AG09309 (cell line): Measurements from ENCODE around the gene HAPLN3.

ENCODE experiments used
- DNase-seq: peaks from one replicate; pipeline ENCODE4 v3.0.0-alpha.2; 2010; ENCODE audit warnings: low read depth
- H3K4me3 ChIP-seq: 2 replicates; pipeline ENCODE4 v1.5.1; 2011; ENCODE audit warnings: mild to moderate bottlenecking, low read depth, low read length, moderate library complexity; ENCODE audit not compliant: control insufficient read depth
- CTCF ChIP-seq: IDR thresholded peaks from 2 replicates; pipeline ENCODE4 v1.5.1; 2011; ENCODE audit warnings: mild to moderate bottlenecking, low read depth, low read length, inconsistent platforms; ENCODE audit not compliant: insufficient read depth, control insufficient read depth; ENCODE audit errors: missing control alignments

The HAPLN3 gene

GRCh38 chr15:88852476-88852875, 42.9 kb downstream of the HAPLN3 start:
- no peak for TF ChIP-seq CTCF
- no peak overlapping the region for H3K4me3 ChIP-seq
- no peak for DNase-seq

- no peak for DNase-seq
- TF ChIP-seq CTCF, result no peak
- H3K4me3 ChIP-seq, result no peak overlapping the region
Observed at GRCh38 chr15:88849376-88850072, 45.8 kb downstream of the HAPLN3 start.

GRCh38 chr15:88848203-88848602, 47.1 kb downstream of the HAPLN3 start:
- no peak for DNase-seq
- TF ChIP-seq CTCF, result no peak
- no peak overlapping the region for H3K4me3 ChIP-seq

- DNase-seq, result no peak
- no peak overlapping the region for H3K4me3 ChIP-seq
- TF ChIP-seq CTCF, result no peak
Observed at GRCh38 chr15:88847144-88847543, 48.2 kb downstream of the HAPLN3 start.

- DNase-seq, result no peak
Observed at GRCh38 chr15:88845616-88846015, 49.7 kb downstream of the HAPLN3 start.

GRCh38 chr15:88844749-88845386, 50.5 kb downstream of the HAPLN3 start:
- H3K4me3 ChIP-seq, result no peak overlapping the region

More at GRCh38 chr15:88845616-88846015, 49.7 kb downstream of the HAPLN3 start:
- no peak for TF ChIP-seq CTCF
- no peak overlapping the region for H3K4me3 ChIP-seq

More at GRCh38 chr15:88844749-88845386, 50.5 kb downstream of the HAPLN3 start:
- DNase-seq, result no peak
- TF ChIP-seq CTCF, result no peak
